ENCODE results near the gene DHRS2.
"Not testable (repeated sequence)": the region's sequence is repeated elsewhere in the genome, so short reads cannot be mapped to it uniquely, and the experiment has no call there.

DHRS2 gene

GRCh38 chr14:23648764-23649460 lies 12.7 kb downstream of the DHRS2 start:
- no peak for DNase-seq (ENCODE audit: low read depth in 2 of 2)

- no peak for DNase-seq (ENCODE audit: low read depth in 2 of 2)
These were observed 14.3 kb downstream of the DHRS2 start for GRCh38 chr14:23650506-23650905.

GRCh38 chr14:23653051-23653450 lies 16.9 kb downstream of the DHRS2 start:
- DNase-seq (ENCODE audit: low read depth in 2 of 2), result no peak

GRCh38 chr14:23654231-23654630 lies 18.1 kb downstream of the DHRS2 start:
- no peak for DNase-seq (ENCODE audit: low read depth in 2 of 2)

GRCh38 chr14:23657959-23658470 lies 21.9 kb downstream of the DHRS2 start:
- DNase-seq (ENCODE audit: low read depth in 2 of 2), result no peak

- no peak for DNase-seq (ENCODE audit: low read depth in 2 of 2)
These were observed 24.4 kb downstream of the DHRS2 start for GRCh38 chr14:23660290-23661226.

GRCh38 chr14:23661542-23661941 lies 25.4 kb downstream of the DHRS2 start:
- DNase-seq (ENCODE audit: low read depth in 2 of 2), result no peak

GRCh38 chr14:23663127-23663526 lies 27.0 kb downstream of the DHRS2 start:
- DNase-seq (ENCODE audit: low read depth in 2 of 2), result no peak

- no peak for DNase-seq (ENCODE audit: low read depth in 2 of 2)
These were observed 27.5 kb downstream of the DHRS2 start for GRCh38 chr14:23663711-23664110.

GRCh38 chr14:23664207-23664885 lies 28.2 kb downstream of the DHRS2 start:
- no peak for DNase-seq (ENCODE audit: low read depth in 2 of 2)

- DNase-seq (ENCODE audit: low read depth in 2 of 2), result no peak
These were observed 29.3 kb downstream of the DHRS2 start for GRCh38 chr14:23665302-23666016.

- DNase-seq (ENCODE audit: low read depth in 2 of 2), result no peak
These were observed 31.0 kb downstream of the DHRS2 start for GRCh38 chr14:23667134-23667533.

- DNase-seq (ENCODE audit: low read depth in 2 of 2), result no peak
These were observed 33.3 kb downstream of the DHRS2 start for GRCh38 chr14:23669441-23669840.

- no peak for DNase-seq (ENCODE audit: low read depth in 2 of 2)
These were observed 34.3 kb downstream of the DHRS2 start for GRCh38 chr14:23670481-23670880.

GRCh38 chr14:23672200-23672599 lies 36.0 kb downstream of the DHRS2 start:
- no peak for DNase-seq (ENCODE audit: low read depth in 2 of 2)

GRCh38 chr14:23675337-23675736 lies 39.2 kb downstream of the DHRS2 start:
- DNase-seq (ENCODE audit: low read depth in 2 of 2), result no peak

GRCh38 chr14:23675906-23676305 lies 39.7 kb downstream of the DHRS2 start:
- DNase-seq (ENCODE audit: low read depth in 2 of 2), result no peak

- DNase-seq (ENCODE audit: low read depth in 2 of 2), result no peak
These were observed 45.2 kb downstream of the DHRS2 start for GRCh38 chr14:23681337-23681736.

- DNase-seq (ENCODE audit: low read depth in 2 of 2), result not testable (repeated sequence)
These were observed 53.7 kb downstream of the DHRS2 start for GRCh38 chr14:23689709-23690514.

GRCh38 chr14:23692416-23692815 lies 56.3 kb downstream of the DHRS2 start:
- no peak for DNase-seq (ENCODE audit: low read depth in 2 of 2)
